PC-9 (cell line): ENCODE measurements around the gene E2F7.

Source experiments
- EZH2 ChIP-seq: fragments of 200-600 bp; sonication (generic); IDR thresholded peaks from 2 replicates; pipeline ENCODE4 v1.8.0; 2017; ENCODE audit warnings: antibody characterized with exemption, low read depth
- TF ChIP-seq, protein P1 (sequence below): fragments of 200-600 bp; sonication (generic); conservative IDR thresholded peaks from 2 replicates; pipeline ENCODE4 v1.6.1; 2017; ENCODE audit warnings: mixed run types, antibody characterized with exemption, mild to moderate bottlenecking, moderate library complexity

DNA sequence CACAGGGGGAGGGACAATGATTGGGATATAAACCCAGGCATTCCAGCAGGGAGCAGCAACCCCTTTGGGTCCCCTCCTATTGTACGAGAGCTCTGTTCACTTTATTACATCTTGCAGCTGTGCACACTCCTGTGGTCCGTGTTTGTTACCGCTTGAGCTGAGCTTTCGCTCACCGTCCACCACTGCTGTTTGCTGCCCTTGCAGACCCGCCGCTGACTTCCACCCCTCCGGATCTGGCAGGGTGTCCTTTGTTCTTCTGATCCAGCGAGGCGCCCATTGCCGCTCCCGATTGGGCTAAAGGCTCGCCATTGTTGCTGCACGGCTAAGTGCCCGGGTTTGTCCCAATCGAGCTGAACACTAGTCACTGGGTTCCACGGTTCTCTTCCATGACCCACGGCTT is 64.1 kb downstream of the E2F7 start:
- TF ChIP-seq, protein P1, sequence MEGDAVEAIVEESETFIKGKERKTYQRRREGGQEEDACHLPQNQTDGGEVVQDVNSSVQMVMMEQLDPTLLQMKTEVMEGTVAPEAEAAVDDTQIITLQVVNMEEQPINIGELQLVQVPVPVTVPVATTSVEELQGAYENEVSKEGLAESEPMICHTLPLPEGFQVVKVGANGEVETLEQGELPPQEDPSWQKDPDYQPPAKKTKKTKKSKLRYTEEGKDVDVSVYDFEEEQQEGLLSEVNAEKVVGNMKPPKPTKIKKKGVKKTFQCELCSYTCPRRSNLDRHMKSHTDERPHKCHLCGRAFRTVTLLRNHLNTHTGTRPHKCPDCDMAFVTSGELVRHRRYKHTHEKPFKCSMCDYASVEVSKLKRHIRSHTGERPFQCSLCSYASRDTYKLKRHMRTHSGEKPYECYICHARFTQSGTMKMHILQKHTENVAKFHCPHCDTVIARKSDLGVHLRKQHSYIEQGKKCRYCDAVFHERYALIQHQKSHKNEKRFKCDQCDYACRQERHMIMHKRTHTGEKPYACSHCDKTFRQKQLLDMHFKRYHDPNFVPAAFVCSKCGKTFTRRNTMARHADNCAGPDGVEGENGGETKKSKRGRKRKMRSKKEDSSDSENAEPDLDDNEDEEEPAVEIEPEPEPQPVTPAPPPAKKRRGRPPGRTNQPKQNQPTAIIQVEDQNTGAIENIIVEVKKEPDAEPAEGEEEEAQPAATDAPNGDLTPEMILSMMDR: no peak
- no peak for TF ChIP-seq EZH2
